Stimulated activated CD8-positive, alpha-beta memory T cell treated with anti-CD3 and anti-CD28 coated beads, Interleukin-7, amount 100 ng/mL, for 4 hours (primary cell): Measurements from ENCODE around the gene FADS3.

ENCODE experiments used
- DNase-seq, 2 donors: peaks; one replicate each; pipeline ENCODE4 v3.0.0-alpha.2; 2020; ENCODE audit warnings: low read depth in 2 of 2

Gene FADS3

DNA sequence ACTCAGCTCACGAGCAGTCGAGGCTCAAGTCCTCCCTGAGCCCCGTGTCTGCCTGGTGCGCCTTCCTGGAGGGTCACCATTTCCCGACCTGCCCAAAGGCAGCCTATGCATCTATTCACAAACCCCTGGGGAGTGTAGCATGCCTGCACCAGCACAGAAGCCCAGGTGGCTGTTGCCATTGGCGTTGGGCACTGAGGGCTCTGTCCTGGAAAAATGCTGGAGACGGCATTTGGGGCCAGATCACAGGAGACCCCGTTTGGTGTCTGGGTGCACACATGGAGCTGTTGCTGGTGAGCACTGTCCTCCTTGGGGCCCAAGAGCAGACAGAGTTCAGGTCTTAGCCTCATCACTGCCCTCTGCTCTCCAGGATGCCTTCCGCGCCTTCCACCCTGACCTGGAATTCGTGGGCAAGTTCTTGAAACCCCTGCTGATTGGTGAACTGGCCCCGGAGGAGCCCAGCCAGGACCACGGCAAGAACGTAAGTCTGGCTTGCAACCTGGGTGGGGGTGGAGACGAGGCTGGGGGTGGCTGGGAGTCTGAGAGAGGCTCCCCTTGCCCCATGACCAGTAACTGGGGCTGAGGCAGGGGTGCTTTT lies 53.8 kb downstream of the FADS3 start:
- DNase-seq, result no peak

DNA sequence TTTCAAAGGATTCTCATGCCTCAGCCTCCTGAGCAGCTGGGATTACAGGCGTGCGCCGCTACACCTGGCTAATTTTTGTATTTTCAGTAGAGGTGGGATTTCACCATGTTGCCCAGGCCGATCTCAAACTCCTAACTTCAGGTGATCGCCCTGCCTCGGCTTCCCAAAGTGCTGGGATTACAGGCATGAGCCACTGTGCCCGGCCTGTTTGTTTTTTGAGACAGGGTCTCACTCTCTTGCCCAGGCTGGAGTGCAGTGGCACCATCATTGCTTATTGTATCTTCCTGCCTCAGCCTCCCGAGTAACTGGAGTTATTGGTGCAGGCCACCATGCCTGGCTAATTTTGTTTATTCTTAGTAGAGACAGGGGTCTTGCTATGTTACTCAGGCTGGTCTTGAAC lies 55.2 kb downstream of the FADS3 start:
- no peak for DNase-seq

DNA sequence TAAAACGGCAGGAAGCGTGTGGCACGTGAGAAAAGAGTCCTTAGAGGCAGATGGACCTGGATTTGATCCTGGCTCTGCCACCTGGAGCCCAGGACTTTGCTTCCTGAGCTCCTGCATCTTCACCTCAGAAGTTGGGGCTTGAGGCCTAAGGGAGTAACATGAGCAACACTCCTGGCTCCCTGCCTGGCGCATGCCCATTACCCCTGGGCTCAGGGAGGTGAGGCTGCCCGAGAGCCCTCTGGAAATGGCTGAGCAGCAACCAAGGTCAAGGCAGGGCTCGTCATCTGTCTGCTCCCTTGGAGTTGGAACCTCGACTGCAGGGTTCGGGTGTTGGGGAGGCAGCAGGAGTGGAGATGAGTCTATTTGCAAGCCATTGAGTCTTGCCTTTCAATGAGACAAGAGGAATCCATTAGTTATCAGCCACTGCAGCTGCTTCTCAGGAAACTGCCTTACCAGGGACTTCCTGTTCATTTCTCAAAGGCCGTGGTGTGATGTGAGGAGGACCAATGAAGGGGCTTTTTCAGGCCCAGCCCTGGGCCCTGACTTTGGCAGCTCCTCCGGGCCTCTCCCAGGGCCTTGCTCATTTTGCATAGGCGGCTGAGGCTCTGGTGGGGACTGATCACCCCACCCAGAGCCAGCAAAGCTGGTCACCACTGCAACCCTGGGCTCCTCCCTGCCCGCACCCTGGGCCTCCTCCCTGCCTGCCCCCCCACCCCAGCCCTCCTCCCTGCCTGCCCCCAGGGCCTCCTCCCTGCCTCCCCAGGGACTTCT lies 56.9 kb downstream of the FADS3 start:
- DNase-seq, result peak; percentile 34 to 40

DNA sequence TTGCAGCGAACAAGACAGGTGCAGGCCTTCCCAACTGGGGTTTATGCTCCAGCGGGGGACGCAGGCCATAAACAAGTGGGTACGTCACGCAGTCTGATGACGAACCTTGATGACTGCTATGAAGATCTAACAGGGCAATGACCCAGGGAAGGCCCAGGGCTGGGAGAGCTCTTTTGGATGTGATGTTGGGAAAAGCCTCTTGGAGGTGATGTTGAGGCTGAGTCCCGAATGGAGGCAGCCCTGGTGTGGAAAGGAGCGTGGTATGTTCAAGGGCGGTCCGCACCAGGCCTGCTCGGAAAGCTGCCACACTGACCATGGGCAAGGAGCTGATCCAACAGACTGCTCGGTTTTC lies 57.4 kb downstream of the FADS3 start:
- no peak for DNase-seq

DNA sequence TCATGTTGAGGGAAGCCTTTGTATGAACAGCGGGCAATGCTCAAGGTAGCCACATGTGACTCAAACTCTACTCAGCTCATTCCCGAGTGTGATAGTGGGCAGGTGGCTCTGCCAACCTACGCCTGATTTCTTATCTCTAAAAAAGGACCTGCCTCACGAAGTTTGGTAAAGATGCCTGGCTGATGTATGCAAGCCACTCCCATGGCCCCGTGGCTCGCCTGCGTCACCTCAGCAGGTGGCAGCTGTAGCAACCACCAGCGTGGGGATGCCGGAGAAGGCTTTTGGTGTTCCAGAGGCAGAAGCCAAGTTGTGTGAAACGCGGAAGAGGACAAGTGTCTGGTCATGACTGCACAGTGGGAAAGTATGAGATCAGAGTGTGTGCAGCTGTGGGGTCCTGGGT lies 57.9 kb downstream of the FADS3 start:
- no peak for DNase-seq

DNA sequence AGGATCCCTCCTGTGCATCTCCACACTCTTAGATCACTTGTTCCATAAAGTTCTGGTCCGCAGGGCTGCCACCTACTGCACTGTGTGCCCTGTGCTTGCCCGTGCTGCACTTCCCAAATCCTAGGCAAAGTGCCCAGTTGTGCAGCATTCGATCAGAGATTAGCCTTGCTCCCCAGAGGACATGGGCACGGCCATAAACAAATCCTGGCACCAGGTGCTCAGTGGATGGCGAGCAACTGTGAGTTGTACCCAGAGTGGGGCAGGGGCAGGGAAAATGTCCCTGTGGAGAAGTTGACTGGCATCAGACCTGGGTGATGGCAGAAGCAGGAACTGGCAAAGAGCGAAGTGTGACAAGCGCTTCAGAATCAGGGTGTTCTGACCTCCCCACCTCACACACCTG lies 58.6 kb downstream of the FADS3 start:
- no peak for DNase-seq

DNA sequence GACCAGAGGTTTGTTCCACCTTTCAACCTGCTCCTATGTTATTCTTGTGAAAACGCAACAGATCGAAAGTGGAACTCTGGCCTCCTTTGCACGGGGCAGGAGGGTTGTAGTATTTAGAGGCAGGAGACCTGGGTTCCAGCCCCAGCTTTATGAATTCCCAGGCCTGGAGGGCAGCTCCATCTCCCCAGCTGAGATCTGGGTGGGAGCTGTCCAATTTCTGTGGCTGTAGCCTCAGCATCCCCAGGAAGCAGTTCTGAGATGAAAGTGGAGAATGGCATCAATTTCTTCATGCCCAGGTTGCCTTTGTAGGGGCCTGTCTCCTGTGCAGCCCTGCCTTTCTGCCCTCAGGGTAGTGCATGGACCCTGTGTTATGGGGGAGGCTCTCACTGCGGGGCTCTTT lies 59.1 kb downstream of the FADS3 start:
- DNase-seq, result no peak

DNA sequence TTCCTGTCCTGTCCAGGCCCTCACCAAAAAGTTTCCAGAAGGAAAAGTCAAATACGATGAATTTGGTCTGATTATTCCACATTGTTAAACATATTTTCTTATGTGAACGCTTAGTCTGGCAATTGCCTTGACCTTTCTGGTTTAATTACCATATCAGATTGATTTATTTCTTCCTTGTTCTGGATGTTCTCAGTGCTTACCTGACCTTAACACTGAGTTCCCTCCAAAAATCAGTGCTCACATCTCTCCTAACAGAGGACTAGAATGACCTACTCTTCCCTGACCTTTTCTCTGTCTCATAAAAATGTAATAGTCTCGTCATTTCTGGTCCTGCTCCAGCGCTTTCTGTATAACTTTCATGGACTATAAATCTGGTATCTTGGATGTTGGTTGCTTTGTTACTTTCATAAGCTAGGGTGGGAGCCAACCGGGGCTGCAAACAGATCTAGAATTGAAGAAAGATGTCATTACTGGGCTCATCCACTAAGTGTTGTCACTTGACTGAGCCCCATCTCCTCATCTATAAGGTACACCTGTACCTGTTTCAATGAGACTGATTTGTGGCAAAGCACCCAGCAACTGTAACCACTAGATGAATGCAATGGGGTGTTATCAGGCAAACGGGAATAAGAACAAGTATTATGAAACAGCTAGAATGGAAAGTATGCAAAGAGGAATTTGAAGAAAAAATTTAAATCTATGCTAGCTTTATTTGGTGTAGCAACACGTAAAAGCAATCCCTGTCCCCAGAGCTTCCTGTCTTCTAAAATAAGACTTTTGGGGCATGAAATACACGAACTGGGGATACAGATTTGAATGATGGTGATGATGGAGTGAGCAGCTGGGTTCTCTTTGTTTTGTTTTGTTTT lies 60.9 kb downstream of the FADS3 start:
- DNase-seq, result no peak

DNA sequence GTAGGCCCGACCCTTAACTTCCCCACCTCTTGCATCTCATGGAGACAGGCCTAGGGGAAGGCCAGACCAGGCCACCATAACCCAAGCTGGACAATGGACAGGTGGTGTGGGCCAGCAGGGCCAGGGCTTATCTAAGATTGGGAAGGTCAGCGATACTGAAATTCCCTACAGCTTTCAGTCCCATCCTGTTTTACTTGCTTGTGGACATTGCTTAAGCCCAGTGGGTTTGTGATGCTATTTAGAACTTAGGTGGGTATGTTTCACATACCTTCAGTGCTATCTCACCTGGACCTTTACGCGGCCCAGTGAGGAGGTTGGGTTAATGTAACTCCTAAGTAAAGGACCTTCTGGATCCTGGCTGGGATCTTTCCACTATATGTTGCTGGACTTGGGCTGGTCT lies 61.5 kb downstream of the FADS3 start:
- DNase-seq, result no peak

DNA sequence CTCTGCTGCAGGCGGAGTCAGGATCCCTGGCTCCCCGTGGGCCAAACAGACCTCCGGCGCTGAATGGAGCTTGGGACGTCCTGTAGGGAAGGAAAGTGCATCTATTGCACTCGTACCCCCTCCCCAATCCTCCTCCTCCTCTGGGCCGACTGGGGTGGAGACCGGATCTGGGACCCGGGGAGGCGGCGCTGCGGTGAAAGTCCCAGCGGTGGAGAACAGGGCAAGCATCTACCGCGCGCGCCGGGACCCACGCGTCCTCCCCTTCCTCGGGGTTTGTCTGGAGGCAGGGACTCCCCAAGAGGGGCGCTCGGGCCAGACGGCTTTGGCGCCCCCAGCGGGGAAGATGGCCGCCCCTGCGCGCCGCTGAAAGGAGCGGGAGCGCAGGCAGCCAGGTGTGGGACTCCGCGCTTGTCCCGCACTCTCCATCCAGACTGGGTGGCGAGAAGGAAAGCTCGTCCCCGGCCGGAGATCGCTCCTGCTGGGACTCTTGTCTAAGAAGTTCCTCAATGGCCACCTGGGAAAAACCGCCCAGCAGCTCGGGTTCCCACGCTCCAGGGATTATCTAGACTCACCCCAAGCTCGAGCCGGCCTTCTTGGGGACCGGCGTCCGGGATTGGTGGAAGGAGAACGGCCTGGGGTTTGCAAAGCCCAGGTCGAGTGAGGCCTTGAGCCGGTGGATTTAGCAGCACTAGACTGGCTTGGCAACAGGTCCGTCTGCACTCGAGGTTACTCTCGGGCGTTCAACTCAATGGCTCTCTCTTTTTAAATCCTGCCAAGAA lies 62.5 kb downstream of the FADS3 start:
- DNase-seq, result no peak

DNA sequence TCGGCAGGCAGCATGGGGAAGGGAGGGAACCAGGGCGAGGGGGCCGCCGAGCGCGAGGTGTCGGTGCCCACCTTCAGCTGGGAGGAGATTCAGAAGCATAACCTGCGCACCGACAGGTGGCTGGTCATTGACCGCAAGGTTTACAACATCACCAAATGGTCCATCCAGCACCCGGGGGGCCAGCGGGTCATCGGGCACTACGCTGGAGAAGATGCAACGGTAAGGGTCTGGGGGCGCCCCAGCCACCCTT lies 63.0 kb downstream of the FADS3 start:
- no peak for DNase-seq

DNA sequence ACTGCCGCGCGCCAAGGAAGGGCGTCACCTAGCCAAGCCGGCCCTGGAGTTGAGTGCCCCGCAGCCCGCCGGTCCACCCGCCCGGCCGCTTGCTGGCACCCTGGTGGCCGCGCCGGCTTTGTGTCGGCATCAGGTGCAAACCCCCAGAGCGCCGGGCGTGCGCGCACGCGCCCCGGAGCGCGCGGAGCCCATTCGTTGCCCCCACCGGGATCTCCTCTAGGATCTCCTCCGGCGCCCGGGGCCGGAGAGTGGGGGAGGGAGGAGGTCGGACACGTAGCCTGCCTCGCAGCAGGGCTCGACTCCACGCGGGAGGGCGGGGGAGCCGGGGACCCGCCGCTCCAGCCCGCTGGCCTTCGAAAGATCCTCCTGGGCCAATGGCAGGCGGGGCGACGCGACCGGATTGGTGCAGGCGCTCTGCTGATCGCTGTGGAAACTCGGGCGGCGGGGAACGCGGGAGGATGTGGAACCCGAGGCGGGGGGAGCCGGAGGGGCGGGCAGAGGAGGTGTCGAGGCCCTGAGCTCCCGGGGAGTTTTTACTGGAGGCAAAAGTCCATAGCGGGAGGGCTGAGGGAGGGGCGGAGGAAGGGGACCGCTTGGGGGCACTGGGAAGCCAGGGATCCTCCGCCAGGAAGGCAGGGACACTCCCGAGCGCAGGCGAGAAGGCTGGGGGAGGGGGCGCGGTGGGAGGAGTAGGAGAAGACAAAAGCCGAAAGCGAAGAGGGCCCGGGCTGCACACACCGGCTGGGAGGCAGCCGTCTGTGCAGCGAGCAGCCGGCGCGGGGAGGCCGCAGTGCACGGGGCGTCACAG lies 63.6 kb downstream of the FADS3 start, which contains the start of gene FADS2:
TSS of gene FADS2 (plus strand) at position 730 of the 808 bp plus-strand sequence. CDS start 91 bp downstream, outside the sequence.
- peak; percentile 43 to 68 for DNase-seq

DNA sequence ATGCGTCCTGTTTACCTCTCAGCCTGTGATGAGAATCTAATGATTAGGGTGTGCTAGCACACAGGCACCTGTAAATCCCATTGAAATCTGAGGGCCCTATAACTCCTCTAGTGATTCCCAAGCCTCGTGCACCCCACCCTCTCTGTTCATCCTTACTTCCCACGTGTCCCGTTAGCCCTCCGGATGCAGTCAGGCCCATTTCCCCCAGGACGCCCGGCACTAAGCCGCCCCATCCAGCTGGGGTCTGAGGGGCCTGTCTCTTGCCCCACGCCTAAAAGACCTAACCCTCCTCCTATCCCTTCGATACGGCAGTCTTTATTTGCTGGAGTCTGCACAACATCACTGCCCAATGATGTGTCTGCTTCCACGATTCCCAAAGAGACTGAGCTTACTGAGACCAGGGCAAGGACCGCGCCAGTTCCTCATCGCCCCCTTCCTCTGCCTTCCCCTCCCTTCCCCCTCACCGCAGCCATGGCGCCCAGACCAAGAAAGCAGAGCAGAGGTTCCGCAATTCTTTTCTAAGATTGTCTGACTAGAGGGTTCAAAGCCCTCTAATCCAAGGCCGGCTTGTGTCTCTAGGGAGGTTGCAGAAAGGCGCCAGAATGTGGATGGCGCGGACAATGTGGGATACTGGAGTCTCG lies 64.3 kb downstream of the FADS3 start:
- no peak for DNase-seq
